OCI-LY1 (cell line): ENCODE results near the gene KLF1.

Source experiments
- CTCF ChIP-seq: fragments of 200-600 bp; sonication (generic), shearing (Covaris generic); IDR thresholded peaks from 2 replicates; pipeline ENCODE4 v1.5.1; 2017; ENCODE audit warnings: mild to moderate bottlenecking, antibody characterized with exemption, low read length, moderate library complexity, mixed read lengths
- EZH2 ChIP-seq: fragments of 200-600 bp; sonication (generic), shearing (Covaris generic); IDR thresholded peaks from 2 replicates; pipeline ENCODE4 v1.8.0; 2017; ENCODE audit warnings: borderline replicate concordance, mixed run types, mild to moderate bottlenecking, antibody characterized with exemption, low read length, moderate library complexity, mixed read lengths

- TF ChIP-seq EZH2, result no peak
- no peak for TF ChIP-seq CTCF
Measured at GRCh38 chr19:12834566-12834943, 52.4 kb downstream of the KLF1 start, which contains the start of gene RTBDN.
